ENCODE measurements around the gene CSMD2.

The CSMD2 gene

GRCh38 chr1:33668695-33669094 lies 496.3 kb downstream of the CSMD2 start:
- no peak for TF ChIP-seq TEAD4 (IDR thresholded peaks at IDR 0.05)
- no peak for TF ChIP-seq NFIC (IDR thresholded peaks at IDR 0.05)
- TF ChIP-seq RAD21 (IDR thresholded peaks at IDR 0.05; ENCODE audit: low read depth), result no peak
- no peak for TF ChIP-seq REST (IDR thresholded peaks at IDR 0.05; ENCODE audit: low read depth)
- no peak for TF ChIP-seq TCF12 (IDR thresholded peaks at IDR 0.05; ENCODE audit: low read depth)
- no peak for TF ChIP-seq FOXM1 (IDR thresholded peaks at IDR 0.05; ENCODE audit: borderline replicate concordance, low read depth)
- no peak for TF ChIP-seq ZBTB7A (IDR thresholded peaks at IDR 0.05; ENCODE audit: low read depth)
- TF ChIP-seq MAX (IDR thresholded peaks at IDR 0.05), result no peak
- no peak for TF ChIP-seq CREB1 (IDR thresholded peaks at IDR 0.05; ENCODE audit: low read depth)
- no peak for TF ChIP-seq EGR1 (IDR thresholded peaks at IDR 0.05)
- no peak for TF ChIP-seq TAF1 (IDR thresholded peaks at IDR 0.05; ENCODE audit: low read depth)
- TF ChIP-seq EP300 (IDR thresholded peaks at IDR 0.05; ENCODE audit: borderline replicate concordance), result no peak
- TF ChIP-seq YY1 (IDR thresholded peaks at IDR 0.05; ENCODE audit: low read depth), result no peak
- TF ChIP-seq CEBPB (IDR thresholded peaks at IDR 0.05), result no peak
- no peak for TF ChIP-seq USF1 (IDR thresholded peaks at IDR 0.05)

- TF ChIP-seq YY1 (IDR thresholded peaks at IDR 0.05; ENCODE audit: low read depth) (no peak), CEBPB (IDR thresholded peaks at IDR 0.05) (no peak), FOXM1 (IDR thresholded peaks at IDR 0.05; ENCODE audit: borderline replicate concordance, low read depth) (no peak), TEAD4 (IDR thresholded peaks at IDR 0.05) (no peak), NFIC (IDR thresholded peaks at IDR 0.05) (no peak), EGR1 (IDR thresholded peaks at IDR 0.05) (no peak), RAD21 (IDR thresholded peaks at IDR 0.05; ENCODE audit: low read depth) (no peak), TAF1 (IDR thresholded peaks at IDR 0.05; ENCODE audit: low read depth) (no peak), MAX (IDR thresholded peaks at IDR 0.05) (no peak), REST (IDR thresholded peaks at IDR 0.05; ENCODE audit: low read depth) (no peak), TCF12 (IDR thresholded peaks at IDR 0.05; ENCODE audit: low read depth) (no peak)
Observed at GRCh38 chr1:33667386-33668282, 497.4 kb downstream of the CSMD2 start.

GRCh38 chr1:33666616-33667015 lies 498.4 kb downstream of the CSMD2 start:
- TF ChIP-seq ZBTB7A (IDR thresholded peaks at IDR 0.05; ENCODE audit: low read depth) (no peak), NFIC (IDR thresholded peaks at IDR 0.05) (no peak), TCF12 (IDR thresholded peaks at IDR 0.05; ENCODE audit: low read depth) (no peak), EGR1 (IDR thresholded peaks at IDR 0.05) (no peak), MAX (IDR thresholded peaks at IDR 0.05) (no peak), REST (IDR thresholded peaks at IDR 0.05; ENCODE audit: low read depth) (no peak), CREB1 (IDR thresholded peaks at IDR 0.05; ENCODE audit: low read depth) (no peak), EP300 (IDR thresholded peaks at IDR 0.05; ENCODE audit: borderline replicate concordance) (no peak), FOXM1 (IDR thresholded peaks at IDR 0.05; ENCODE audit: borderline replicate concordance, low read depth) (no peak), USF1 (IDR thresholded peaks at IDR 0.05) (no peak), TAF1 (IDR thresholded peaks at IDR 0.05; ENCODE audit: low read depth) (no peak), TEAD4 (IDR thresholded peaks at IDR 0.05) (no peak), CEBPB (IDR thresholded peaks at IDR 0.05) (no peak), RAD21 (IDR thresholded peaks at IDR 0.05; ENCODE audit: low read depth) (no peak)
